ENCODE results near the gene MTMR3.

The MTMR3 gene

GRCh38 chr22:29883775-29884097 is 762 bp downstream of the MTMR3 start:
- no peak for DNase-seq (ENCODE audit: low read depth)
- H3K4me3 ChIP-seq (ENCODE audit: low read depth, low read length) = peak overlapping the region; percentile 98
- no peak for TF ChIP-seq CTCF (conservative IDR thresholded peaks at IDR 0.05; ENCODE audit: low read depth, low read length)

GRCh38 chr22:29885610-29886009 is 2.6 kb downstream of the MTMR3 start:
- no peak for DNase-seq (ENCODE audit: low read depth)
- H3K4me3 ChIP-seq (ENCODE audit: low read depth, low read length) = no peak overlapping the region
- TF ChIP-seq CTCF (conservative IDR thresholded peaks at IDR 0.05; ENCODE audit: low read depth, low read length) = no peak

GRCh38 chr22:29886596-29886995 is 3.6 kb downstream of the MTMR3 start:
- DNase-seq (ENCODE audit: low read depth) = no peak
- TF ChIP-seq CTCF (conservative IDR thresholded peaks at IDR 0.05; ENCODE audit: low read depth, low read length) = no peak
- no peak overlapping the region for H3K4me3 ChIP-seq (ENCODE audit: low read depth, low read length)

- no peak overlapping the region for H3K4me3 ChIP-seq (ENCODE audit: low read depth, low read length)
- no peak for TF ChIP-seq CTCF (conservative IDR thresholded peaks at IDR 0.05; ENCODE audit: low read depth, low read length)
- DNase-seq (ENCODE audit: low read depth) = no peak
Observed at GRCh38 chr22:29887358-29887757, 4.4 kb downstream of the MTMR3 start.

- no peak overlapping the region for H3K4me3 ChIP-seq (ENCODE audit: low read depth, low read length)
- TF ChIP-seq CTCF (conservative IDR thresholded peaks at IDR 0.05; ENCODE audit: low read depth, low read length) = no peak
- no peak for DNase-seq (ENCODE audit: low read depth)
Observed at GRCh38 chr22:29890760-29891159, 7.8 kb downstream of the MTMR3 start.

GRCh38 chr22:29892315-29893156 is 9.6 kb downstream of the MTMR3 start:
- no peak for DNase-seq (ENCODE audit: low read depth)
- no peak for TF ChIP-seq CTCF (conservative IDR thresholded peaks at IDR 0.05; ENCODE audit: low read depth, low read length)
- no peak overlapping the region for H3K4me3 ChIP-seq (ENCODE audit: low read depth, low read length)

- no peak overlapping the region for H3K4me3 ChIP-seq (ENCODE audit: low read depth, low read length)
- DNase-seq (ENCODE audit: low read depth) = no peak
- no peak for TF ChIP-seq CTCF (conservative IDR thresholded peaks at IDR 0.05; ENCODE audit: low read depth, low read length)
Observed at GRCh38 chr22:29901354-29901753, 18.4 kb downstream of the MTMR3 start.
